Mesendoderm (in vitro differentiated cells): ENCODE measurements around the gene UTP14C.
"Not testable (repeated sequence)": the region's sequence is repeated elsewhere in the genome, so short reads cannot be mapped to it uniquely, and the experiment has no call there.

ENCODE experiments used
- DNase-seq: peaks from one replicate; pipeline ENCODE4 v3.0.0; 2013
- H2AK5ac ChIP-seq: 2 replicates; pipeline ENCODE4 v1.6.1; 2013; ENCODE audit warnings: low read length, inconsistent platforms
- H2BK120ac ChIP-seq: 2 replicates; pipeline ENCODE4 v1.6.1; 2013; ENCODE audit warnings: low read depth, mild to moderate bottlenecking, low read length, moderate library complexity, mixed read lengths
- H2BK15ac ChIP-seq: replicated peaks from 2 replicates; pipeline ENCODE4 v1.6.1; 2013; ENCODE audit warnings: low read depth, mild to moderate bottlenecking, moderate library complexity
- H2BK5ac ChIP-seq: 2 replicates; pipeline ENCODE4 v1.6.1; 2013; ENCODE audit warnings: low read length, inconsistent platforms
- H3K18ac ChIP-seq: 2 replicates; pipeline ENCODE4 v1.6.1; 2013; ENCODE audit warnings: mild to moderate bottlenecking, low read length, mixed read lengths
- H3K23ac ChIP-seq: one replicate; pipeline ENCODE4 v1.6.1; 2013; ENCODE audit warnings: low read length
- H3K27ac ChIP-seq: 2 replicates; pipeline ENCODE4 v1.5.1; 2013; ENCODE audit warnings: low read depth, mild to moderate bottlenecking, inconsistent platforms, low read length, moderate library complexity
- H3K27me3 ChIP-seq: 2 replicates; pipeline ENCODE4 v1.6.1; 2013; ENCODE audit warnings: low read length, control low read depth, mild to moderate bottlenecking, inconsistent platforms; ENCODE audit not compliant: insufficient read depth, poor library complexity
- H3K36me3 ChIP-seq: 2 replicates; pipeline ENCODE4 v1.6.1; 2013; ENCODE audit warnings: low read length, inconsistent platforms; ENCODE audit not compliant: control insufficient read depth, insufficient read depth
- H3K4ac ChIP-seq: one replicate; pipeline ENCODE4 v1.6.1; 2013; ENCODE audit warnings: low read depth, mild to moderate bottlenecking, low read length, moderate library complexity
- H3K4me1 ChIP-seq: 2 replicates; pipeline ENCODE4 v1.6.1; 2013; ENCODE audit warnings: low read depth, low read length, inconsistent platforms; ENCODE audit not compliant: control insufficient read depth
- H3K4me2 ChIP-seq: 2 replicates; pipeline ENCODE4 v1.6.1; 2013; ENCODE audit warnings: low read length
- H3K4me3 ChIP-seq: 2 replicates; pipeline ENCODE4 v1.5.1; 2013; ENCODE audit warnings: mild to moderate bottlenecking, low read length
- H3K56ac ChIP-seq: one replicate; pipeline ENCODE4 v1.6.1; 2013; ENCODE audit warnings: low read length
- H3K79me1 ChIP-seq: 2 replicates; pipeline ENCODE4 v1.6.1; 2013; ENCODE audit warnings: low read length, inconsistent platforms
- H3K79me2 ChIP-seq: 2 replicates; pipeline ENCODE4 v1.6.1; 2013; ENCODE audit warnings: mild to moderate bottlenecking, low read length; ENCODE audit not compliant: control insufficient read depth, insufficient read depth
- H3K9ac ChIP-seq: 2 replicates; pipeline ENCODE4 v1.6.1; 2013; ENCODE audit warnings: low read length, inconsistent platforms
- H4K5ac ChIP-seq: one replicate; pipeline ENCODE4 v1.6.1; 2013; ENCODE audit warnings: low read length
- H4K8ac ChIP-seq: one replicate; pipeline ENCODE4 v1.6.1; 2013; ENCODE audit warnings: low read depth, mild to moderate bottlenecking, control low read depth, low read length, moderate library complexity
- WGBS: extraction: QIAGEN DNeasy Blood & Tissue Kit; methylation state at CpG from one replicate; pipeline ENCODE4 v1.1.7; 2013; ENCODE audit warnings: low lambda C conversion rate, missing lambda C conversion rate; ENCODE audit not compliant: insufficient coverage; ENCODE audit errors: extremely low coverage; 5-methylcytosine and 5-hydroxymethylcytosine counted together

The UTP14C gene

GRCh38 chr13:52043675-52044074 lies 19.2 kb downstream of the UTP14C start:
- no CpG with 5 or more reads among the region's 3 CpGs for WGBS

GRCh38 chr13:52047463-52047862 lies 23.0 kb downstream of the UTP14C start:
- H3K4me1 ChIP-seq: peaks cover 6% of the 10 kb centered on the region
- no peak overlapping the region for H2AK5ac ChIP-seq
- WGBS: no CpG with 5 or more reads among the region's 3 CpGs
- H3K27ac ChIP-seq: no peak overlapping the region
- H2BK15ac ChIP-seq: no peak overlapping the region
- DNase-seq: no peak
- H3K4me3 ChIP-seq: no peak overlapping the region
- H3K56ac ChIP-seq: no peak overlapping the region
- H3K23ac ChIP-seq: no peak overlapping the region
- no peaks in the 10 kb centered on the region for H3K27me3 ChIP-seq
- no peak overlapping the region for H4K8ac ChIP-seq
- H3K4ac ChIP-seq: no peak overlapping the region
- H4K5ac ChIP-seq: no peak overlapping the region
- no peaks in the 10 kb centered on the region for H3K79me1 ChIP-seq
- no peak overlapping the region for H3K9ac ChIP-seq
- no peak overlapping the region for H2BK5ac ChIP-seq
- no peak overlapping the region for H3K4me2 ChIP-seq
- no peaks in the 10 kb centered on the region for H3K79me2 ChIP-seq
- H3K36me3 ChIP-seq: no peaks in the 10 kb centered on the region
- H3K18ac ChIP-seq: no peak overlapping the region
- no peak overlapping the region for H2BK120ac ChIP-seq

More at GRCh38 chr13:52043675-52044074, 19.2 kb downstream of the UTP14C start:
- no peaks in the 10 kb centered on the region for H3K79me2 ChIP-seq
- no peak overlapping the region for H2BK120ac ChIP-seq
- H2AK5ac ChIP-seq: no peak overlapping the region
- H4K5ac ChIP-seq: no peak overlapping the region
- H3K18ac ChIP-seq: no peak overlapping the region
- H3K4me2 ChIP-seq: no peak overlapping the region
- H3K9ac ChIP-seq: no peak overlapping the region
- no peak for DNase-seq
- no peaks in the 10 kb centered on the region for H3K27me3 ChIP-seq
- H3K36me3 ChIP-seq: no peaks in the 10 kb centered on the region
- H3K4ac ChIP-seq: no peak overlapping the region
- H4K8ac ChIP-seq: no peak overlapping the region
- H2BK15ac ChIP-seq: no peak overlapping the region
- no peaks in the 10 kb centered on the region for H3K4me1 ChIP-seq
- no peak overlapping the region for H3K4me3 ChIP-seq
- H3K56ac ChIP-seq: no peak overlapping the region
- H3K23ac ChIP-seq: no peak overlapping the region
- H2BK5ac ChIP-seq: no peak overlapping the region
- H3K79me1 ChIP-seq: no peaks in the 10 kb centered on the region
- H3K27ac ChIP-seq: no peak overlapping the region

- H4K5ac ChIP-seq: no peak overlapping the region
- WGBS: no CpG with 5 or more reads among the region's 2 CpGs
- H3K4me2 ChIP-seq: no peak overlapping the region
- H3K18ac ChIP-seq: no peak overlapping the region
- no peak for DNase-seq
- no peak overlapping the region for H2BK5ac ChIP-seq
- H3K4me3 ChIP-seq: no peak overlapping the region
- H4K8ac ChIP-seq: no peak overlapping the region
- H3K56ac ChIP-seq: no peak overlapping the region
- no peaks in the 10 kb centered on the region for H3K79me2 ChIP-seq
- H3K9ac ChIP-seq: no peak overlapping the region
- peaks cover 6% of the 10 kb centered on the region for H3K4me1 ChIP-seq
- H2BK15ac ChIP-seq: no peak overlapping the region
- H2BK120ac ChIP-seq: no peak overlapping the region
- H3K79me1 ChIP-seq: no peaks in the 10 kb centered on the region
- H3K27ac ChIP-seq: no peak overlapping the region
- no peak overlapping the region for H3K23ac ChIP-seq
- no peaks in the 10 kb centered on the region for H3K27me3 ChIP-seq
- no peaks in the 10 kb centered on the region for H3K36me3 ChIP-seq
- no peak overlapping the region for H3K4ac ChIP-seq
- no peak overlapping the region for H2AK5ac ChIP-seq
Measured at GRCh38 chr13:52048516-52048915, 24.0 kb downstream of the UTP14C start.

- Histone ChIP-seq H3K4me1 (peaks cover 6% of the 10 kb centered on the region), H3K27ac (no peak overlapping the region), H2BK5ac (no peak overlapping the region), H3K27me3 (no peaks in the 10 kb centered on the region), H2BK120ac (no peak overlapping the region), H2AK5ac (no peak overlapping the region), H3K18ac (no peak overlapping the region), H3K56ac (no peak overlapping the region), H2BK15ac (no peak overlapping the region), H3K4ac (no peak overlapping the region), H4K8ac (no peak overlapping the region), H3K4me3 (no peak overlapping the region), H3K79me1 (no peaks in the 10 kb centered on the region), H4K5ac (no peak overlapping the region), H3K4me2 (no peak overlapping the region), H3K23ac (no peak overlapping the region), H3K9ac (no peak overlapping the region), H3K79me2 (no peaks in the 10 kb centered on the region), H3K36me3 (no peaks in the 10 kb centered on the region)
- DNase-seq: peak; percentile 37
- WGBS: no CpG with 5 or more reads among the region's 7 CpGs
Measured at GRCh38 chr13:52051400-52051799, 26.9 kb downstream of the UTP14C start.

GRCh38 chr13:52053460-52053859 lies 29.0 kb downstream of the UTP14C start:
- H3K4me2 ChIP-seq: no peak overlapping the region
- no peaks in the 10 kb centered on the region for H3K79me1 ChIP-seq
- H2BK120ac ChIP-seq: no peak overlapping the region
- H2BK15ac ChIP-seq: no peak overlapping the region
- H2AK5ac ChIP-seq: no peak overlapping the region
- H3K18ac ChIP-seq: no peak overlapping the region
- H3K4ac ChIP-seq: no peak overlapping the region
- H3K79me2 ChIP-seq: no peaks in the 10 kb centered on the region
- no CpG with 5 or more reads among the region's 4 CpGs for WGBS
- DNase-seq: peak; percentile 47
- H3K4me1 ChIP-seq: peaks cover 6% of the 10 kb centered on the region
- no peak overlapping the region for H3K4me3 ChIP-seq
- no peak overlapping the region for H3K9ac ChIP-seq
- no peak overlapping the region for H3K23ac ChIP-seq
- H3K27ac ChIP-seq: no peak overlapping the region
- no peak overlapping the region for H2BK5ac ChIP-seq
- H4K5ac ChIP-seq: no peak overlapping the region
- H3K36me3 ChIP-seq: no peaks in the 10 kb centered on the region
- H4K8ac ChIP-seq: no peak overlapping the region
- H3K27me3 ChIP-seq: no peaks in the 10 kb centered on the region
- no peak overlapping the region for H3K56ac ChIP-seq

- not testable (repeated sequence) for H3K23ac ChIP-seq, H3K4me3 ChIP-seq, H3K27ac ChIP-seq, H3K79me2 ChIP-seq, H2BK15ac ChIP-seq, H2AK5ac ChIP-seq, H3K4ac ChIP-seq, H3K4me2 ChIP-seq, H2BK120ac ChIP-seq, H3K27me3 ChIP-seq, DNase-seq, H3K79me1 ChIP-seq, H3K9ac ChIP-seq, H3K56ac ChIP-seq, H3K4me1 ChIP-seq, H3K18ac ChIP-seq, H3K36me3 ChIP-seq, H4K5ac ChIP-seq, H4K8ac ChIP-seq, H2BK5ac ChIP-seq
- no CpG with 5 or more reads among the region's 3 CpGs for WGBS
Measured at GRCh38 chr13:52061064-52061463, 36.6 kb downstream of the UTP14C start.
